ENCODE results near the gene AOPEP. TPM values are rescaled to one million over a fixed set of nuclear protein-coding genes. Genes with fewer than 3 reads are reported as not detected.

AOPEP gene
- total RNA-seq, 1 experiment from 2014 or later = 89.5 TPM

DNA sequence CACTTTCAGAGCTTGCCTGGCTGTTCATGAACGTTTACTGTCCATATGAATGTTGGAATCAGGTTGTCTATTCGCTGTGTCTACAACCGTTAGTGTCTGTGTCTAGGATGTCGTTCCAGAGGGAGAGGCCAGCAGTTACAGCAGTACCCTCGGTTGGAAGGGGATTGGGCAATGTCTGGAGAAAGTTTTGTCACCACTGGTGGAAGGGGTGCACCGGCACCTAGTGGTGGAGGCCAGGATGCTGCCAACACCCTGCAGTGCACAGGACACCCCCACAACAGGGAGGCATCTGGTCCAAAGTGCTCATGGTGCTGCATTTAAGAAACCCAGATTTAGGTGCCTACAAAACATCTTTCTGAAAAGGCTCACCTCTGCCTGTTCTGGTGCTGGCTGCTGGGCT lies 370.3 kb downstream of the AOPEP start:
- Mint-ChIP-seq H3K4me1 (ENCODE audit: low read depth, unreplicated experiment) (peaks cover 21% of the 10 kb centered on the region), H3K27ac (ENCODE audit: unreplicated experiment) (no peak overlapping the region)
- no peak for DNase-seq

DNA sequence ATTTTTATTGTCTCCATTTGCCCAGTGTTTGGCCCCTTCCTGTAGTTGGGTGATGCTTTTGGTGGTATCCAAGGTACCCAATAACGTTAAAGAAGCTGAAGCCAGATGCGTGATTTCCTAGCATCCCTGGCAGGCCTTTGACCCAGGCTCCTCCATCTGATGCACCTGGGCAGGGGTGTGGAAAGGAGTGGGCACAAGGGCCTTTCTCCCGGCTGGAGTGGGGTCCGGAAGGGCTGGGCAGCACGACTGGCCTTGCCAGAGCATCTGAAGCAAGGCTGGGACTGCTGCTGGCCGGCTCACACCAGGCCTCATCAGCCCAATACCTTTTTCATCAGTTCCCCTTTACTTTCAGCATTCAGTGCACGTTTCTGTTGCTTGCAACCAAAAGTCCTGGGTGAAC lies 370.8 kb downstream of the AOPEP start:
- CTCF ChIA-PET = no interaction called here
- Mint-ChIP-seq H3K27me3 (ENCODE audit: unreplicated experiment) (no peaks in the 10 kb centered on the region), H3K36me3 (ENCODE audit: insufficient read depth, unreplicated experiment) (peaks cover 62% of the 10 kb centered on the region), H3K4me3 (ENCODE audit: low read depth, unreplicated experiment) (no peak overlapping the region), H3K4me1 (ENCODE audit: low read depth, unreplicated experiment) (peaks cover 16% of the 10 kb centered on the region), H3K27ac (ENCODE audit: unreplicated experiment) (no peak overlapping the region), H3K9me3 (ENCODE audit: low read depth, unreplicated experiment) (no peaks in the 10 kb centered on the region)
- intact Hi-C loops (cut with micrococcal nuclease; ENCODE audit: unreplicated experiment) = no loop called here
- BruUV-seq (replicated peaks) = no TSS peak
- TF ChIP-seq, protein P1, sequence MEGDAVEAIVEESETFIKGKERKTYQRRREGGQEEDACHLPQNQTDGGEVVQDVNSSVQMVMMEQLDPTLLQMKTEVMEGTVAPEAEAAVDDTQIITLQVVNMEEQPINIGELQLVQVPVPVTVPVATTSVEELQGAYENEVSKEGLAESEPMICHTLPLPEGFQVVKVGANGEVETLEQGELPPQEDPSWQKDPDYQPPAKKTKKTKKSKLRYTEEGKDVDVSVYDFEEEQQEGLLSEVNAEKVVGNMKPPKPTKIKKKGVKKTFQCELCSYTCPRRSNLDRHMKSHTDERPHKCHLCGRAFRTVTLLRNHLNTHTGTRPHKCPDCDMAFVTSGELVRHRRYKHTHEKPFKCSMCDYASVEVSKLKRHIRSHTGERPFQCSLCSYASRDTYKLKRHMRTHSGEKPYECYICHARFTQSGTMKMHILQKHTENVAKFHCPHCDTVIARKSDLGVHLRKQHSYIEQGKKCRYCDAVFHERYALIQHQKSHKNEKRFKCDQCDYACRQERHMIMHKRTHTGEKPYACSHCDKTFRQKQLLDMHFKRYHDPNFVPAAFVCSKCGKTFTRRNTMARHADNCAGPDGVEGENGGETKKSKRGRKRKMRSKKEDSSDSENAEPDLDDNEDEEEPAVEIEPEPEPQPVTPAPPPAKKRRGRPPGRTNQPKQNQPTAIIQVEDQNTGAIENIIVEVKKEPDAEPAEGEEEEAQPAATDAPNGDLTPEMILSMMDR (IDR thresholded peaks at IDR 0.05; ENCODE audit: unreplicated experiment) = no peak
- no peak for DNase-seq

More for the DNA sequence above, 370.3 kb downstream of the AOPEP start:
- intact Hi-C loops (cut with micrococcal nuclease; ENCODE audit: unreplicated experiment) = no loop called here
- TF ChIP-seq, protein P1 (IDR thresholded peaks at IDR 0.05; ENCODE audit: unreplicated experiment) = no peak
- Mint-ChIP-seq H3K9me3 (ENCODE audit: low read depth, unreplicated experiment) (no peaks in the 10 kb centered on the region), H3K4me3 (ENCODE audit: low read depth, unreplicated experiment) (no peak overlapping the region), H3K27me3 (ENCODE audit: unreplicated experiment) (no peaks in the 10 kb centered on the region), H3K36me3 (ENCODE audit: insufficient read depth, unreplicated experiment) (peaks cover 62% of the 10 kb centered on the region)
- CTCF ChIA-PET = no interaction called here
- BruUV-seq (replicated peaks) = no TSS peak

DNA sequence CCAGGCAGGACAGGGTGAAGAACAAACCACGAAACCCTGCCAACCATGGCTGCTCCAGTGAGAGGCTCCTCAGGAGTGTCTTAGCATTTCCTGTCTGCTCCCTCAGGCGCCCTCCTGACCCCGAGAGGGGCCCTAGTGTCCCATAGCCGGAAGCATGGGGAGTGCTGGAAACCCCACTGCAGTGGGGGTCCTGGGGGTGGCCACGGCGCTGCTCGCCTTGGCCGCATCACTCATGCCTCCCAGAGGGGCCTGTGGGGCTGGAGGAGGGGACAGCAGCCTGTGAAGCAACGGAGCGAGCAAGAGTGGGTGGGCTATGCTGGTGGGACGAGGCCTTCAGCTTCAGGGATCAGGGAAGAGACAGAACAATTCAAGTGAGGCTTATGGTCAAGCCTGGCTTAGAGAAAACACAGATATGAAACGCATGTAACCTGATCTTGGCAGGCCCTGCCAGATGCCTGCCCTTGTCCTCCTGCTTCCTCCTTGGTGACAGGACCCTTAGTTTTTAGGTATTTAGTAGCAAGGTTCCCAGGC lies 372.0 kb downstream of the AOPEP start:
- peaks cover 58% of the 10 kb centered on the region for H3K36me3 Mint-ChIP-seq (ENCODE audit: insufficient read depth, unreplicated experiment)
- BruUV-seq (replicated peaks) = no TSS peak
- peaks cover 6% of the 10 kb centered on the region for H3K4me1 Mint-ChIP-seq (ENCODE audit: low read depth, unreplicated experiment)
- no peak for DNase-seq
- CTCF ChIA-PET = no interaction called here
- TF ChIP-seq, protein P1 (IDR thresholded peaks at IDR 0.05; ENCODE audit: unreplicated experiment) = no peak
- no peaks in the 10 kb centered on the region for H3K27me3 Mint-ChIP-seq (ENCODE audit: unreplicated experiment)
- H3K27ac Mint-ChIP-seq (ENCODE audit: unreplicated experiment) = no peak overlapping the region
- intact Hi-C loops (cut with micrococcal nuclease; ENCODE audit: unreplicated experiment) = no loop called here
- no peak overlapping the region for H3K4me3 Mint-ChIP-seq (ENCODE audit: low read depth, unreplicated experiment)
- H3K9me3 Mint-ChIP-seq (ENCODE audit: low read depth, unreplicated experiment) = no peaks in the 10 kb centered on the region

DNA sequence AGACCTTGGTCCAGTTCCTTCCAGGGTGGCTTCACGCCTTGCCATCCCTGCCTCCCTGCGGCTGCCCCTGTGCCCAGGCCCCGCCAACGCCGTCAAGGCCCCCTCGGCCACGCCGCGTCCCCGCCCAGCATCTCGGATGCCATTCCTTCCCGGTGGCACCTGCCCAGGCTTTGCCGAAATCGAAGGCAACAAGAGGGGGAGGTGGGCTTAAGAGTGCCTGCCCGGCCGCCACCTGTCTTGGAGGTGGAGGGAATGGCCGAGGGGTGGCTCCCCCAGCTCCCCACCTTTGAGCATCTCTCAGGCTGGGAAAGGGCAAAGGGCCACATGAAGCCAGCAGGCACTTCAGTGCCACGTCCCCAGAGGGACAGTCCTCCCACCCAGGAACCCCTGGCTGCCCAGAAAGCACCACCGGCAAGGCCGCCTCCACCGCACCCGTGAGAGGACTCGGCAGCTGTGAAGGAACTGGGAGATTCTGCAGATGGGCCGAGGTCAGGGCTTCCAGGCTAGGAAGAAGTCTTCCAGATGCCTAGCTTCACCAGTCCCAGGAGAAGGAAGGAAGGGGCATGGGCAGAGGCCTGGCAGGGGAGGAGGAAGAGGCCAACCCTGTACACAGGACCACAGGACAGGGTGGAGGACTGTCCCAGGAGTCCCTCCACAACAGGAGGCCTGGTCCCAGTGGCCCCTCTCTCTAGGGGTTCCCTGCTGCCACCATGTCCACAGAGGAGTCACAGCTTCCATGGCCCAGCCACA lies 373.0 kb downstream of the AOPEP start:
- H3K4me3 Mint-ChIP-seq (ENCODE audit: low read depth, unreplicated experiment) = no peak overlapping the region
- DNase-seq = no peak
- no peaks in the 10 kb centered on the region for H3K9me3 Mint-ChIP-seq (ENCODE audit: low read depth, unreplicated experiment)
- no peaks in the 10 kb centered on the region for H3K27me3 Mint-ChIP-seq (ENCODE audit: unreplicated experiment)
- TF ChIP-seq, protein P1 (IDR thresholded peaks at IDR 0.05; ENCODE audit: unreplicated experiment) = no peak
- intact Hi-C loops (cut with micrococcal nuclease; ENCODE audit: unreplicated experiment) = no loop called here
- peaks cover 52% of the 10 kb centered on the region for H3K36me3 Mint-ChIP-seq (ENCODE audit: insufficient read depth, unreplicated experiment)
- H3K27ac Mint-ChIP-seq (ENCODE audit: unreplicated experiment) = no peak overlapping the region
- CTCF ChIA-PET = no interaction called here
- no TSS peak for BruUV-seq (replicated peaks)
- H3K4me1 Mint-ChIP-seq (ENCODE audit: low read depth, unreplicated experiment) = peaks cover 6% of the 10 kb centered on the region
